ENCODE measurements around the gene MAT2A.
"Not testable (repeated sequence)": the region's sequence is repeated elsewhere in the genome, so short reads cannot be mapped to it uniquely, and the experiment has no call there.

The MAT2A gene

GRCh38 chr2:85539361-85540132 is 579 bp downstream of the MAT2A start:
- no CpG with 5 or more reads among the region's 67 CpGs for WGBS (ENCODE audit: insufficient coverage, insufficient read length)
- peaks cover 25% of the 10 kb centered on the region for H3K36me3 ChIP-seq (ENCODE audit: control insufficient read depth, insufficient read depth, low read length)
- no peaks in the 10 kb centered on the region for H3K27me3 ChIP-seq (ENCODE audit: control insufficient read depth, insufficient read depth, low read length)
- H3K4me3 ChIP-seq (ENCODE audit: low read length): peak overlapping the region; percentile 96
- H3K4me1 ChIP-seq (ENCODE audit: control insufficient read depth, insufficient read depth, low read length): no peaks in the 10 kb centered on the region
- H3K27ac ChIP-seq (ENCODE audit: low read length): no peak overlapping the region
- no peaks in the 10 kb centered on the region for H3K9me3 ChIP-seq (ENCODE audit: control insufficient read depth, insufficient read depth, low read length)
- no peak for DNase-seq (ENCODE audit: low read depth, low spot score)

GRCh38 chr2:85540133-85540648 is 1.2 kb downstream of the MAT2A start:
- peaks cover 25% of the 10 kb centered on the region for H3K36me3 ChIP-seq (ENCODE audit: control insufficient read depth, insufficient read depth, low read length)
- H3K27ac ChIP-seq (ENCODE audit: low read length): no peak overlapping the region
- no peaks in the 10 kb centered on the region for H3K27me3 ChIP-seq (ENCODE audit: control insufficient read depth, insufficient read depth, low read length)
- DNase-seq (ENCODE audit: low read depth, low spot score): no peak
- peak overlapping the region; percentile 96 for H3K4me3 ChIP-seq (ENCODE audit: low read length)
- no peaks in the 10 kb centered on the region for H3K4me1 ChIP-seq (ENCODE audit: control insufficient read depth, insufficient read depth, low read length)
- no peaks in the 10 kb centered on the region for H3K9me3 ChIP-seq (ENCODE audit: control insufficient read depth, insufficient read depth, low read length)
- no CpG with 5 or more reads among the region's 11 CpGs for WGBS (ENCODE audit: insufficient coverage, insufficient read length)

GRCh38 chr2:85541262-85541661 is 2.3 kb downstream of the MAT2A start:
- no peak overlapping the region for H3K4me3 ChIP-seq (ENCODE audit: low read length)
- no peaks in the 10 kb centered on the region for H3K4me1 ChIP-seq (ENCODE audit: control insufficient read depth, insufficient read depth, low read length)
- H3K27ac ChIP-seq (ENCODE audit: low read length): no peak overlapping the region
- H3K36me3 ChIP-seq (ENCODE audit: control insufficient read depth, insufficient read depth, low read length): peaks cover 25% of the 10 kb centered on the region
- H3K27me3 ChIP-seq (ENCODE audit: control insufficient read depth, insufficient read depth, low read length): no peaks in the 10 kb centered on the region
- no CpG with 5 or more reads among the region's 4 CpGs for WGBS (ENCODE audit: insufficient coverage, insufficient read length)
- DNase-seq (ENCODE audit: low read depth, low spot score): no peak
- H3K9me3 ChIP-seq (ENCODE audit: control insufficient read depth, insufficient read depth, low read length): no peaks in the 10 kb centered on the region

- no peak for DNase-seq (ENCODE audit: low read depth, low spot score)
- no CpG with 5 or more reads among the region's 5 CpGs for WGBS (ENCODE audit: insufficient coverage, insufficient read length)
- H3K27ac ChIP-seq (ENCODE audit: low read length): no peak overlapping the region
- peaks cover 25% of the 10 kb centered on the region for H3K36me3 ChIP-seq (ENCODE audit: control insufficient read depth, insufficient read depth, low read length)
- H3K4me1 ChIP-seq (ENCODE audit: control insufficient read depth, insufficient read depth, low read length): no peaks in the 10 kb centered on the region
- no peak overlapping the region for H3K4me3 ChIP-seq (ENCODE audit: low read length)
- H3K27me3 ChIP-seq (ENCODE audit: control insufficient read depth, insufficient read depth, low read length): no peaks in the 10 kb centered on the region
- no peaks in the 10 kb centered on the region for H3K9me3 ChIP-seq (ENCODE audit: control insufficient read depth, insufficient read depth, low read length)
Observed at GRCh38 chr2:85541753-85542457, 2.9 kb downstream of the MAT2A start.

GRCh38 chr2:85542777-85543176 is 3.8 kb downstream of the MAT2A start:
- no peaks in the 10 kb centered on the region for H3K9me3 ChIP-seq (ENCODE audit: control insufficient read depth, insufficient read depth, low read length)
- H3K4me1 ChIP-seq (ENCODE audit: control insufficient read depth, insufficient read depth, low read length): no peaks in the 10 kb centered on the region
- no peak overlapping the region for H3K27ac ChIP-seq (ENCODE audit: low read length)
- no peak for DNase-seq (ENCODE audit: low read depth, low spot score)
- H3K36me3 ChIP-seq (ENCODE audit: control insufficient read depth, insufficient read depth, low read length): peaks cover 25% of the 10 kb centered on the region
- no peak overlapping the region for H3K4me3 ChIP-seq (ENCODE audit: low read length)
- H3K27me3 ChIP-seq (ENCODE audit: control insufficient read depth, insufficient read depth, low read length): no peaks in the 10 kb centered on the region
- WGBS (ENCODE audit: insufficient coverage, insufficient read length): no CpG with 5 or more reads among the region's 4 CpGs

GRCh38 chr2:85544254-85544691 is 5.3 kb downstream of the MAT2A start:
- DNase-seq (ENCODE audit: low read depth, low spot score); H3K4me3 ChIP-seq (ENCODE audit: low read length); H3K4me1 ChIP-seq (ENCODE audit: control insufficient read depth, insufficient read depth, low read length); H3K27ac ChIP-seq (ENCODE audit: low read length); H3K27me3 ChIP-seq (ENCODE audit: control insufficient read depth, insufficient read depth, low read length); H3K9me3 ChIP-seq (ENCODE audit: control insufficient read depth, insufficient read depth, low read length): not testable (repeated sequence)
- WGBS (ENCODE audit: insufficient coverage, insufficient read length): no CpG with 5 or more reads among the region's 3 CpGs
- peaks cover 25% of the 10 kb centered on the region for H3K36me3 ChIP-seq (ENCODE audit: control insufficient read depth, insufficient read depth, low read length)

- not testable (repeated sequence) for H3K4me3 ChIP-seq (ENCODE audit: low read length); H3K9me3 ChIP-seq (ENCODE audit: control insufficient read depth, insufficient read depth, low read length); H3K27me3 ChIP-seq (ENCODE audit: control insufficient read depth, insufficient read depth, low read length); H3K27ac ChIP-seq (ENCODE audit: low read length); DNase-seq (ENCODE audit: low read depth, low spot score); H3K4me1 ChIP-seq (ENCODE audit: control insufficient read depth, insufficient read depth, low read length)
- WGBS (ENCODE audit: insufficient coverage, insufficient read length): no CpG with 5 or more reads among the region's 5 CpGs
- H3K36me3 ChIP-seq (ENCODE audit: control insufficient read depth, insufficient read depth, low read length): peaks cover 26% of the 10 kb centered on the region
Observed at GRCh38 chr2:85544915-85545779, 6.2 kb downstream of the MAT2A start.

GRCh38 chr2:85545780-85546240 is 6.8 kb downstream of the MAT2A start:
- Histone ChIP-seq H3K36me3 (ENCODE audit: control insufficient read depth, insufficient read depth, low read length) (peaks cover 33% of the 10 kb centered on the region), H3K4me3 (ENCODE audit: low read length) (no peak overlapping the region), H3K4me1 (ENCODE audit: control insufficient read depth, insufficient read depth, low read length) (no peaks in the 10 kb centered on the region), H3K27ac (ENCODE audit: low read length) (no peak overlapping the region), H3K9me3 (ENCODE audit: control insufficient read depth, insufficient read depth, low read length) (no peaks in the 10 kb centered on the region), H3K27me3 (ENCODE audit: control insufficient read depth, insufficient read depth, low read length) (no peaks in the 10 kb centered on the region)
- no CpG with 5 or more reads among the region's 5 CpGs for WGBS (ENCODE audit: insufficient coverage, insufficient read length)
- no peak for DNase-seq (ENCODE audit: low read depth, low spot score)

- Histone ChIP-seq H3K27ac (ENCODE audit: low read length) (no peak overlapping the region), H3K4me1 (ENCODE audit: control insufficient read depth, insufficient read depth, low read length) (no peaks in the 10 kb centered on the region), H3K4me3 (ENCODE audit: low read length) (no peak overlapping the region), H3K9me3 (ENCODE audit: control insufficient read depth, insufficient read depth, low read length) (no peaks in the 10 kb centered on the region), H3K27me3 (ENCODE audit: control insufficient read depth, insufficient read depth, low read length) (no peaks in the 10 kb centered on the region), H3K36me3 (ENCODE audit: control insufficient read depth, insufficient read depth, low read length) (peaks cover 29% of the 10 kb centered on the region)
- no peak for DNase-seq (ENCODE audit: low read depth, low spot score)
- no CpG with 5 or more reads among the region's 1 CpG for WGBS (ENCODE audit: insufficient coverage, insufficient read length)
Observed at GRCh38 chr2:85547089-85547858, 8.3 kb downstream of the MAT2A start.

All from iPS DF 6.9 (cell line).